ENCODE measurements around the gene IQSEC1. TPM values are rescaled to one million over a fixed set of nuclear protein-coding genes. Genes with fewer than 3 reads are reported as not detected.

The IQSEC1 gene
- total and polyA plus RNA-seq, 2 donors (not counting 1 experiment from before 2014, with no cell fraction given): 96.7 to 222 TPM

DNA sequence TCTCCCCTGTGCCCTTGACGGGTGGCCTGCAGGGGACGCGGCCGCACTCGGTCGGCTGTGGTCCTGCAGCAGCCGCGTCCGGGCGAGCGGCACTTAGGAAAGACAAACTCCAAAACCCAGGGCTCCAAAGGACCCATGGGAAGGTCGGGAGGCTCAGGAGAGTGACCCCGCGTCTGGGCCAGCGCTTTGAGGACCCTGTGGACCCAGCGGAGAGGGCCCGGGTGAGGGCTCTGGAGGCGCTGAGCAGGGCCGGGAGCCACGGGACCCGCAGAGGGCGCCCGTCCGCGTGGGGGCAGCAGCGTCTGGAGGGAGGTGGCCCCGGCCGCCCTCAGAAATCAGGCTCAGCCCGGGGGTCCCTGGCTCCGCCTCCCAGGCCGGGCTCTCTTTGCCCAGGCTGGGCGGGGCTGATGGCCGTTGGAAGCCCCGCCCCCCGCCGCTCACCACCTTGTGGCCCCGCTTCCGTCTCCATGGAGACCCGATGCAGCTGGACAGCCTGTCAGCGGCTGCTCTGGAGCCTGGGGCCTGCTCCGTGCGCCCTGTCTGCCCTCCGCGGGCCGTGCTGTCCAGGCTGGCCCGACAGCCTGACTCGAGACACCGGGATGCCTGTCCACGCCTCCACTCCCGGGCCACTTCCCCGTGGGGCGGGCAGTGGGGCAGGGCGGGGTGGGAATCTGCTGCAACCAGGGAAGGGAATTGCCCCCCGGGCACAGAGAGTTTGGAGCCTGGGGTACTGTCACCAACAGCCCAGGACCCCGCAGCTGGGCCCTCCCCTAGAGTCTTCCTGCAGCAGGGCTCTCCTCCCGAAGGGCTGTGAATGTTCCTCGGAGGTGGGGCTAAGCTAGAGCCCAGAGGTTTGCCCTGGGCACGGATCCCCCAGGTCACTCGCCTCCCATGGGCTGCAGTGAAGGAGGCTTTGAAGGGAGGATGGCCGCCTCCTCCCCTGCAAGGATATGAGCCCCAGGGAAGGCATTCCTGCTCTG, 197.1 kb downstream of the IQSEC1 start:
- Mint-ChIP-seq H3K4me1 (peaks cover 9% of the 10 kb centered on the region), H3K27me3 (peaks cover 7% of the 10 kb centered on the region), H3K27ac (peak overlapping the region; percentile 20), H3K9me3 (ENCODE audit: insufficient read depth) (no peaks in the 10 kb centered on the region), H3K4me3 (peak overlapping the region; percentile 39)
- DNase-seq: peak; percentile 55
- CTCF ChIA-PET: interaction anchor here (1.0 to 1.7 kb wide), 4 partner anchors 9 to 15 kb away, joined by 3 to 10 read pairs (median 4); no protein-coding TSS in a partner anchor
- no peak overlapping the region for H3K27ac ChIP-seq (ENCODE audit: low read length in 2 of 2)
- peaks cover 0 to 24% (median 4%) of the 10 kb centered on the region in 4 experiments for H3K27me3 ChIP-seq (replicated peaks in 1 of 4; ENCODE audit: control extremely low read depth in 1 of 4, control insufficient read depth in 3 of 4, insufficient read depth in 4 of 4, low read length in 3 of 4)
- ATAC-seq (ENCODE audit: low read depth): peak; percentile 81
- H3K9me3 ChIP-seq (ENCODE audit: control extremely low read depth in 1 of 3, control insufficient read depth in 2 of 3, insufficient read depth in 1 of 3, low read length in 2 of 3): no peaks in the 10 kb centered on the region
- 34% methylated on average over 59 of the region's 60 CpGs for WGBS (ENCODE audit: insufficient coverage)
- POLR2A ChIA-PET: no interaction called here
- H3K79me2 ChIP-seq (ENCODE audit: control insufficient read depth, insufficient read depth, low read length): no peaks in the 10 kb centered on the region
- peak overlapping the region in 2 of 5 experiments; percentile 12 to 27 for H3K4me3 ChIP-seq (ENCODE audit: control extremely low read depth in 1 of 5, extremely low read depth in 1 of 5, insufficient read depth in 1 of 5, low read depth in 2 of 5, low read length in 4 of 5)
- H4K20me1 ChIP-seq (ENCODE audit: control insufficient read depth, insufficient read depth, low read length, poor library complexity, severe bottlenecking): no peaks in the 10 kb centered on the region
- no peak for TF ChIP-seq EZH2 (IDR thresholded peaks at IDR 0.05; ENCODE audit: borderline replicate concordance, insufficient read depth, low read depth, low read length, poor library complexity, severe bottlenecking)
- TF ChIP-seq, protein P1, sequence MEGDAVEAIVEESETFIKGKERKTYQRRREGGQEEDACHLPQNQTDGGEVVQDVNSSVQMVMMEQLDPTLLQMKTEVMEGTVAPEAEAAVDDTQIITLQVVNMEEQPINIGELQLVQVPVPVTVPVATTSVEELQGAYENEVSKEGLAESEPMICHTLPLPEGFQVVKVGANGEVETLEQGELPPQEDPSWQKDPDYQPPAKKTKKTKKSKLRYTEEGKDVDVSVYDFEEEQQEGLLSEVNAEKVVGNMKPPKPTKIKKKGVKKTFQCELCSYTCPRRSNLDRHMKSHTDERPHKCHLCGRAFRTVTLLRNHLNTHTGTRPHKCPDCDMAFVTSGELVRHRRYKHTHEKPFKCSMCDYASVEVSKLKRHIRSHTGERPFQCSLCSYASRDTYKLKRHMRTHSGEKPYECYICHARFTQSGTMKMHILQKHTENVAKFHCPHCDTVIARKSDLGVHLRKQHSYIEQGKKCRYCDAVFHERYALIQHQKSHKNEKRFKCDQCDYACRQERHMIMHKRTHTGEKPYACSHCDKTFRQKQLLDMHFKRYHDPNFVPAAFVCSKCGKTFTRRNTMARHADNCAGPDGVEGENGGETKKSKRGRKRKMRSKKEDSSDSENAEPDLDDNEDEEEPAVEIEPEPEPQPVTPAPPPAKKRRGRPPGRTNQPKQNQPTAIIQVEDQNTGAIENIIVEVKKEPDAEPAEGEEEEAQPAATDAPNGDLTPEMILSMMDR (IDR thresholded peaks at IDR 0.05): peak; percentile 9
- H3K4me2 ChIP-seq (replicated peaks; ENCODE audit: low read depth, low read length, poor library complexity, severe bottlenecking): peak overlapping the region; percentile 71
- H2AFZ ChIP-seq (ENCODE audit: insufficient read depth, low read depth, low read length, poor library complexity, severe bottlenecking): peak overlapping the region; percentile 38
- intact Hi-C loops (cut with micrococcal nuclease): no loop called here
- peaks cover 8 to 14% of the 10 kb centered on the region in 2 donors for H3K4me1 ChIP-seq (ENCODE audit: control insufficient read depth in 2 of 2, insufficient read depth in 2 of 2, low read length in 2 of 2)
- no peak overlapping the region for H3K9ac ChIP-seq (ENCODE audit: low read length)
- H3K36me3 ChIP-seq (replicated peaks in 1 of 2; ENCODE audit: control extremely low read depth in 1 of 2, control insufficient read depth in 1 of 2, extremely low read depth in 1 of 2, insufficient read depth in 2 of 2, low read length in 1 of 2): no peaks in the 10 kb centered on the region
